Upper lobe of right lung (tissue), 1 donor: Measurements from ENCODE around the gene CALCOCO2. TPM values are rescaled to one million over a fixed set of nuclear protein-coding genes. Genes with fewer than 3 reads are reported as not detected.
"Not testable (repeated sequence)": the region's sequence is repeated elsewhere in the genome, so short reads cannot be mapped to it uniquely, and the experiment has no call there.

Experiments
- ATAC-seq: fragments of 200-7000 bp; cut with Tn5 transposase; one replicate; pipeline ENCODE4 v1.9.1; 2020; ENCODE audit warnings: mild to moderate bottlenecking, moderate library complexity
- DNase-seq: peaks from one replicate; pipeline ENCODE4 v3.0.0-alpha.2; 2020
- H3K27ac ChIP-seq: fragments of 200-600 bp; one replicate; pipeline ENCODE4 v1.8.0; 2022
- H3K27me3 ChIP-seq: fragments of 200-600 bp; one replicate; pipeline ENCODE4 v1.8.0; 2022; ENCODE audit warnings: mild to moderate bottlenecking
- H3K36me3 ChIP-seq: fragments of 200-600 bp; one replicate; pipeline ENCODE4 v1.8.0; 2022
- H3K4me1 ChIP-seq: fragments of 200-600 bp; one replicate; pipeline ENCODE4 v1.8.0; 2022
- H3K4me3 ChIP-seq: fragments of 200-600 bp; one replicate; pipeline ENCODE4 v1.8.0; 2022; ENCODE audit warnings: mild to moderate bottlenecking
- H3K9me3 ChIP-seq: fragments of 200-600 bp; one replicate; pipeline ENCODE4 v1.8.0; 2022
- intact Hi-C: fragments of 100-400 bp; cut with DNase I; formaldehyde crosslinking; loops from one replicate; pipeline ENCODE4 v1.11.0; 2022
- total RNA-seq: library from RNA; stranded (reverse); fragmentation: NEBNext Ultra II Directional; extraction: Animal tissue kit (Norgen Biotek cat#: 25700); gene quantifications from one replicate; pipeline ENCODE4 v1.2.1, GENCODE V29; 2021
- TF ChIP-seq, protein P1 (sequence below): fragments of 200-600 bp; IDR thresholded peaks from one replicate; pipeline ENCODE4 v1.8.0; 2022; ENCODE audit warnings: antibody characterized with exemption
- donor health status: DM: no; HTN: yes; CAD: no; lungs with severe emphysema.

The CALCOCO2 gene
- total RNA-seq, 1 donor from 2014 or later, result 181 TPM

DNA sequence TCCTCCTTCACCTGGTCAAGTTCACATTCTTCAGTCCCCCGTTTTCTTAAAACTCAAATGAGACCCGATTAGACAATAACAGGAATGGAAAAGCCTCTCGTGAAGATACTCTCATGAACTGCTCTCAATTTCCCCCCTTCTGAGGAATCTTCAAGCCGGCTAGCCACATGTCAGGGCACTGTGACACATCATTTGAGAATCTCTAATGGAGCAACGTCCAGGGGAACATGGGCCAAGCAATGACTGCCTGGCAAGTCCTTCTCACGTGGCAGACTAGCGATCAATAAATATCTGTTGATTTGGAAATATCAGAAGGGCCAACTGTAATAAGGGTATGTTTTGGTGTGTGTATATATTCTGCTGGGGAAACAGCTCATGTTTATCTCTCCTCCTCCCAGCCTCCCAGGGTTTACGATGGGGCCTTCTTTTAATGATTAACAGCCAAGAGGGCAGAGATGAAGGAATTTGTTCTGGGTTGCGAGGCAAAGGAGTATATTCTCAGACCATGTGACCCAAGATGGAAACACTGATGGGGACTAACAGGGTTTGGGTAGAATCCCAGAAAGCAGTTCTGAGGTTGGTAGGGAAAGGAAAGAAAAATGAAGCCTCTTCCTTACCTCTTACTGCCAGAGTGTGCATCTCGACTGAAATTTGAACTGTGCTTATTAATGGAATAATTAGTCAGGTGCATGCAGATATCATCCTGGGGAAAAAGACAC, 35.2 kb upstream of the CALCOCO2 start:
- Histone ChIP-seq H3K36me3 (no peaks in the 10 kb centered on the region), H3K27ac (no peak overlapping the region), H3K4me3 (no peak overlapping the region), H3K9me3 (no peaks in the 10 kb centered on the region), H3K4me1 (peaks cover 3% of the 10 kb centered on the region), H3K27me3 (no peaks in the 10 kb centered on the region)
- ATAC-seq (no peak), DNase-seq (no peak)
- TF ChIP-seq, protein P1, sequence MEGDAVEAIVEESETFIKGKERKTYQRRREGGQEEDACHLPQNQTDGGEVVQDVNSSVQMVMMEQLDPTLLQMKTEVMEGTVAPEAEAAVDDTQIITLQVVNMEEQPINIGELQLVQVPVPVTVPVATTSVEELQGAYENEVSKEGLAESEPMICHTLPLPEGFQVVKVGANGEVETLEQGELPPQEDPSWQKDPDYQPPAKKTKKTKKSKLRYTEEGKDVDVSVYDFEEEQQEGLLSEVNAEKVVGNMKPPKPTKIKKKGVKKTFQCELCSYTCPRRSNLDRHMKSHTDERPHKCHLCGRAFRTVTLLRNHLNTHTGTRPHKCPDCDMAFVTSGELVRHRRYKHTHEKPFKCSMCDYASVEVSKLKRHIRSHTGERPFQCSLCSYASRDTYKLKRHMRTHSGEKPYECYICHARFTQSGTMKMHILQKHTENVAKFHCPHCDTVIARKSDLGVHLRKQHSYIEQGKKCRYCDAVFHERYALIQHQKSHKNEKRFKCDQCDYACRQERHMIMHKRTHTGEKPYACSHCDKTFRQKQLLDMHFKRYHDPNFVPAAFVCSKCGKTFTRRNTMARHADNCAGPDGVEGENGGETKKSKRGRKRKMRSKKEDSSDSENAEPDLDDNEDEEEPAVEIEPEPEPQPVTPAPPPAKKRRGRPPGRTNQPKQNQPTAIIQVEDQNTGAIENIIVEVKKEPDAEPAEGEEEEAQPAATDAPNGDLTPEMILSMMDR, result no peak
- intact Hi-C loops, result loop anchor here (10.0 kb wide), 1 partner anchor 121 kb away; no protein-coding TSS in a partner anchor

GRCh38 chr17:48796163-48796522, 34.7 kb upstream of the CALCOCO2 start:
- intact Hi-C loops, result loop anchor here (10.0 kb wide), 1 partner anchor 121 kb away; no protein-coding TSS in a partner anchor
- H3K4me3 ChIP-seq, H3K4me1 ChIP-seq, H3K27me3 ChIP-seq, DNase-seq, H3K27ac ChIP-seq, ATAC-seq, H3K9me3 ChIP-seq, H3K36me3 ChIP-seq: not testable (repeated sequence)

DNA sequence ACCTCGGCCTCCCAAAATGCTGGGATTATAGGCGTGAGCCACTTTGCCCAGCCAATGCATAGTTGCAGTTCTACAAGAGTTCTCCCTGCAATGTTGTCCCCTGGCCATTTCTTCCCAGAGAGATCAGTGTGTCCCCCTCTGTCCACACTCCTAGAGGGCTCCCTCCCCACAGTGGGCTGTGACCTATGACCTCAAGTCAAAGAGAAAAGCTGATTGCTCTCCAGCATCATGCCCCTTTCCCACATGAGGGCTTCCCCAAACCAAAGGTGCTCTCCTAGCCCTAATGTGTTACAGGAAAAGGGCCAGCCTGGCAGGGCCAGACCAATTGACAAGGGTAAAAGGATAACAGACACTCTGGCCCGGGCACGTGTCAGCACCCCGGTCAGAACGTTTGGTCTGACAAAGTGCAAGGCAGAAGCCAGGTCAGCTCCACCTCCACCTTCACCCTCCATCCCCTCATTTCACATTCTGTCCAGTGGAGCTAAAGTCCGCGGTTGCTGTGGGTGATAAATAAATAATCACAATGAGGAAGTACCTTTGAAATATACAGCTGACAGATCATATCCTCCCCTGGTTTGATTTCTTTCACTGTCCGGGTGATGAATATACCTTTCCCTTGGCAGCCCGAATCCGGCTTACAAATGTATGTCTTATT, 31.6 kb upstream of the CALCOCO2 start:
- H3K27ac ChIP-seq, result no peak overlapping the region
- no peak for ATAC-seq
- intact Hi-C loops, result loop anchor here (10.0 kb wide), 1 partner anchor 124 kb away; no protein-coding TSS in a partner anchor
- H3K9me3 ChIP-seq, result no peaks in the 10 kb centered on the region
- peaks cover 17% of the 10 kb centered on the region for H3K4me1 ChIP-seq
- H3K27me3 ChIP-seq, result no peaks in the 10 kb centered on the region
- DNase-seq, result no peak
- TF ChIP-seq, protein P1, result no peak
- H3K4me3 ChIP-seq, result no peak overlapping the region
- H3K36me3 ChIP-seq, result no peaks in the 10 kb centered on the region

DNA sequence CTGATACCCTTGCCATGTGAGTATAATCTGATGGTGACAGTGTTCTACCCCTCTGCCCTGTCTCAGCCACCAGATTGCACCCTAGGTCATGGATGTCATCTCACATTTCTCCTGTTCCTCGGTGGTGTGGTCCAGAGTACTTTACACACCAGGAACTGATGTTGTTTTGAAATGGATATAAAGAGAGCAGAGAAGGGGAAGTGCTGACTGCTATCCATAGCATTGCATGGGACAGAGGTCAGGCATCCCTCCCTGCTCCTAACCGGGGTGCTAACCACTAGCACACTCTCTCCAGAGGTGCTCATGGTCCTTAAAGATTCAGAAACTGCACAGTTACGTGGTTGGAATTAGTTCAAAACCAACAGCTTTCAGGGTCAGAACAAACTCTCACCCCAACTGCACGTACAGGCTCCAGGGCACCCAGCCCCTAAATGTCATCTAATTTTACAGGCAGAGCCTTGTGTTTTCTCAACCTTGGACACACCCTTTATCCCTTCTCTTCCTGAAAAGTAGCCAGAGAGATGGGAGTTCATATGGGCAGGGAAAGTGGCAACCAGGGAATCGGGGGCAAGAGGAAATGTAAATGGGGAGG, 30.1 kb upstream of the CALCOCO2 start:
- Histone ChIP-seq H3K9me3 (no peaks in the 10 kb centered on the region), H3K27me3 (no peaks in the 10 kb centered on the region), H3K27ac (no peak overlapping the region), H3K4me3 (no peak overlapping the region), H3K4me1 (peaks cover 14% of the 10 kb centered on the region), H3K36me3 (no peaks in the 10 kb centered on the region)
- TF ChIP-seq, protein P1, result no peak
- intact Hi-C loops, result no loop called here
- ATAC-seq (peak; percentile 47), DNase-seq (no peak)

- Histone ChIP-seq H3K4me3 (no peak overlapping the region), H3K27me3 (no peaks in the 10 kb centered on the region), H3K36me3 (no peaks in the 10 kb centered on the region), H3K4me1 (peaks cover 14% of the 10 kb centered on the region), H3K27ac (no peak overlapping the region), H3K9me3 (no peaks in the 10 kb centered on the region)
- intact Hi-C loops, result no loop called here
- ATAC-seq (peak; percentile 91), DNase-seq (peak; percentile 79)
- TF ChIP-seq, protein P1, result peak; percentile 96
These were observed 25.9 kb upstream of the CALCOCO2 start for GRCh38 chr17:48804936-48805411.

GRCh38 chr17:48809182-48809581, 21.7 kb upstream of the CALCOCO2 start:
- H3K4me1 ChIP-seq, result peaks cover 7% of the 10 kb centered on the region
- H3K27me3 ChIP-seq, result peaks cover 3% of the 10 kb centered on the region
- no peak overlapping the region for H3K4me3 ChIP-seq
- ATAC-seq (peak; percentile 89), DNase-seq (peak; percentile 71)
- no peaks in the 10 kb centered on the region for H3K9me3 ChIP-seq
- intact Hi-C loops, result no loop called here
- TF ChIP-seq, protein P1, result no peak
- H3K36me3 ChIP-seq, result no peaks in the 10 kb centered on the region
- H3K27ac ChIP-seq, result no peak overlapping the region
